Measurements from ENCODE around the gene RTTN.

Gene RTTN

DNA sequence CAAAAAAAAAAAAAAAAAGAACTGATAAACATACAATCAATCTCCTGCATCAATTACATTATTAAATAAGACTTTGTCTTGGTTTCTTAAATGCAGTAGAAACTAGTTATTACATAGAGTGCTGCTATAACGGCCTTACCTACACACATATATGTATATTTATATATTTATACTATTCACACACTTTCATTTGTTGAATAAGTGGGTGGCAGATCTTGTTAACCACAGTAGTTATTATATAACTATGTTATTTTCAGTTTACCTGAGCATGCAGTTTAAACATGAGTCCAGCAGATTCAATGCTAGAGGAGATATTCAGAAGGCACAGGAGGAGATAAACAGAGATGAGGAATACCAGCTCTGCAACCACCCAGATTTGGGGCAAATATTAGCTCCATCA, 176.3 kb downstream of the RTTN start:
- Histone ChIP-seq H2AK5ac (ENCODE audit: low read length) (no peak overlapping the region), H2BK120ac (ENCODE audit: insufficient read depth, low read length, poor library complexity) (no peak overlapping the region), H4K8ac (ENCODE audit: low read depth, low read length) (no peak overlapping the region), H3K4me1 (ENCODE audit: control insufficient read depth in 1 of 2, insufficient read depth in 2 of 2, low read length in 2 of 2) (no peaks in the 10 kb centered on the region), H3K14ac (ENCODE audit: low read length) (no peak overlapping the region), H4K12ac (ENCODE audit: low read depth, low read length) (no peak overlapping the region), H3K18ac (ENCODE audit: low read length) (no peak overlapping the region), H4K91ac (ENCODE audit: low read depth, low read length) (no peak overlapping the region), H3K23ac (ENCODE audit: low read length) (no peak overlapping the region), H3K9ac (ENCODE audit: low read length) (no peak overlapping the region), H2BK5ac (ENCODE audit: low read depth, low read length, poor library complexity) (no peak overlapping the region), H3K4me2 (ENCODE audit: low read length) (no peak overlapping the region), H3K9me3 (ENCODE audit: insufficient read depth, low read depth, low read length) (no peaks in the 10 kb centered on the region), H3K79me2 (ENCODE audit: control insufficient read depth, insufficient read depth, low read length, poor library complexity) (no peaks in the 10 kb centered on the region), H3K4me3 (ENCODE audit: low read depth, low read length) (no peak overlapping the region), H3K79me1 (ENCODE audit: low read length) (no peaks in the 10 kb centered on the region), H2AFZ (ENCODE audit: insufficient read depth, low read length, poor library complexity) (no peak overlapping the region), H3K36me3 (ENCODE audit: control insufficient read depth in 1 of 2, insufficient read depth in 2 of 2, low read length in 2 of 2) (peaks cover 0 to 2% of the 10 kb centered on the region in 2 experiments), H3K27me3 (ENCODE audit: insufficient read depth, low read length) (no peaks in the 10 kb centered on the region), H3K27ac (ENCODE audit: low read depth, low read length) (no peak overlapping the region), H2BK12ac (ENCODE audit: low read length) (no peak overlapping the region), H3K4ac (ENCODE audit: low read depth, low read length) (no peak overlapping the region)
- WGBS (ENCODE audit: extremely low coverage, insufficient coverage, insufficient read length) = no CpG with 5 or more reads among the region's 1 CpG
- DNase-seq = no peak

GRCh38 chr18:70028734-70029133, 176.8 kb downstream of the RTTN start:
- H3K27ac ChIP-seq (ENCODE audit: low read depth, low read length) = no peak overlapping the region
- H2BK5ac ChIP-seq (ENCODE audit: low read depth, low read length, poor library complexity) = no peak overlapping the region
- peaks cover 2 to 3% of the 10 kb centered on the region in 2 experiments for H3K36me3 ChIP-seq (ENCODE audit: control insufficient read depth in 1 of 2, insufficient read depth in 2 of 2, low read length in 2 of 2)
- no peak overlapping the region for H3K14ac ChIP-seq (ENCODE audit: low read length)
- no peak overlapping the region for H4K91ac ChIP-seq (ENCODE audit: low read depth, low read length)
- no peaks in the 10 kb centered on the region for H3K79me2 ChIP-seq (ENCODE audit: control insufficient read depth, insufficient read depth, low read length, poor library complexity)
- H3K9ac ChIP-seq (ENCODE audit: low read length) = no peak overlapping the region
- no peaks in the 10 kb centered on the region for H3K27me3 ChIP-seq (ENCODE audit: insufficient read depth, low read length)
- no peak overlapping the region for H4K12ac ChIP-seq (ENCODE audit: low read depth, low read length)
- no peak overlapping the region for H3K4me2 ChIP-seq (ENCODE audit: low read length)
- no peaks in the 10 kb centered on the region for H3K9me3 ChIP-seq (ENCODE audit: insufficient read depth, low read depth, low read length)
- no peak overlapping the region for H2BK120ac ChIP-seq (ENCODE audit: insufficient read depth, low read length, poor library complexity)
- no peak for DNase-seq
- no peaks in the 10 kb centered on the region for H3K79me1 ChIP-seq (ENCODE audit: low read length)
- WGBS (ENCODE audit: extremely low coverage, insufficient coverage, insufficient read length) = no CpG with 5 or more reads among the region's 3 CpGs
- H2AK5ac ChIP-seq (ENCODE audit: low read length) = no peak overlapping the region
- H2BK12ac ChIP-seq (ENCODE audit: low read length) = no peak overlapping the region
- H3K4ac ChIP-seq (ENCODE audit: low read depth, low read length) = no peak overlapping the region
- no peak overlapping the region for H3K18ac ChIP-seq (ENCODE audit: low read length)
- H3K23ac ChIP-seq (ENCODE audit: low read length) = no peak overlapping the region
- H2AFZ ChIP-seq (ENCODE audit: insufficient read depth, low read length, poor library complexity) = no peak overlapping the region
- no peak overlapping the region for H3K4me3 ChIP-seq (ENCODE audit: low read depth, low read length)
- no peaks in the 10 kb centered on the region for H3K4me1 ChIP-seq (ENCODE audit: control insufficient read depth in 1 of 2, insufficient read depth in 2 of 2, low read length in 2 of 2)
- no peak overlapping the region for H4K8ac ChIP-seq (ENCODE audit: low read depth, low read length)

DNA sequence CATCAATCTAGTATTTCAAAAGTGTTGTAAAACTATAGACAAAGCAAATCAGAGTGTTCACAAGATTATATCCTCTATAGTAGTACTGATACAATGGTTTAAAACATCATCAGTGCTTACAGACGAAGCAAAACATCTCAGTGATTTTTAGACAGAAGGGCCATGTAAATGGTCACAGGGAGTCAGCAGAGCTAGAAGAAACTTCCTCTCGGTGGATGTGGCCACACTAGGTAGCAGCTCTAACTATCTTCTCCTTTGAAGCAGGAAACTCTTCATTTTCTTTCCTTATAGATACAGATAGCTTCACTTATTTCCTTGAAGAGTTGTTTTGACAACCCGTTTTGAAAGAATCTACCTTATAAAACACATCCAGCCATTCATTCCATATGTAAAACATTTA, 177.4 kb downstream of the RTTN start:
- Histone ChIP-seq H3K4me1 (ENCODE audit: control insufficient read depth in 1 of 2, insufficient read depth in 2 of 2, low read length in 2 of 2) (no peaks in the 10 kb centered on the region), H3K9ac (ENCODE audit: low read length) (no peak overlapping the region), H3K27me3 (ENCODE audit: insufficient read depth, low read length) (no peaks in the 10 kb centered on the region), H4K8ac (ENCODE audit: low read depth, low read length) (no peak overlapping the region), H3K36me3 (ENCODE audit: control insufficient read depth in 1 of 2, insufficient read depth in 2 of 2, low read length in 2 of 2) (peaks cover 2 to 3% of the 10 kb centered on the region in 2 experiments), H3K23ac (ENCODE audit: low read length) (no peak overlapping the region), H3K27ac (ENCODE audit: low read depth, low read length) (no peak overlapping the region), H3K18ac (ENCODE audit: low read length) (no peak overlapping the region), H2AK5ac (ENCODE audit: low read length) (no peak overlapping the region), H3K79me1 (ENCODE audit: low read length) (no peaks in the 10 kb centered on the region), H2BK120ac (ENCODE audit: insufficient read depth, low read length, poor library complexity) (no peak overlapping the region), H3K9me3 (ENCODE audit: insufficient read depth, low read depth, low read length) (no peaks in the 10 kb centered on the region), H2AFZ (ENCODE audit: insufficient read depth, low read length, poor library complexity) (no peak overlapping the region), H3K79me2 (ENCODE audit: control insufficient read depth, insufficient read depth, low read length, poor library complexity) (no peaks in the 10 kb centered on the region), H2BK5ac (ENCODE audit: low read depth, low read length, poor library complexity) (no peak overlapping the region), H3K14ac (ENCODE audit: low read length) (no peak overlapping the region), H3K4ac (ENCODE audit: low read depth, low read length) (no peak overlapping the region), H3K4me2 (ENCODE audit: low read length) (no peak overlapping the region), H4K12ac (ENCODE audit: low read depth, low read length) (no peak overlapping the region), H2BK12ac (ENCODE audit: low read length) (no peak overlapping the region), H4K91ac (ENCODE audit: low read depth, low read length) (no peak overlapping the region), H3K4me3 (ENCODE audit: low read depth, low read length) (no peak overlapping the region)
- WGBS (ENCODE audit: extremely low coverage, insufficient coverage, insufficient read length) = no CpG with 5 or more reads among the region's 3 CpGs
- DNase-seq = no peak

DNA sequence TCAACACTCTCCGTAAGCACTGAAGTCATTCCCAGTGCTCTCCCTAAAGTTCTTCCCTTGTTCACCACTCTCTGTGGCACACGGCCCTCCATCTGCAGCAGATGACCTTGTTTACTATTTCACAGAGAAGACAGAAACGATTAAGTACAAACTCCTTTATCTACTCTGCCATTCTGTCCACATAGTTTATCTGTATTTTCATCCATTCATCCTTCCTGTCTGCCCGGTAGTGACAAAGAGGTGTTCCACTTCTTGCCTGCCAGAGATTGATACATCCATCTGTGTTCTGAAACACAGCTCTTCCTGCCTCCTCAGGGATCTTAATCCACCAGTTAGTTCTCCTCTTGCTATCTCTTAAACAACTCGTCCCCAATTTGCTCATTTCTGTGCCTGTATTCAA, 179.9 kb downstream of the RTTN start:
- H3K4me3 ChIP-seq (ENCODE audit: low read depth, low read length) = no peak overlapping the region
- H2BK5ac ChIP-seq (ENCODE audit: low read depth, low read length, poor library complexity) = no peak overlapping the region
- H3K9ac ChIP-seq (ENCODE audit: low read length) = no peak overlapping the region
- H3K18ac ChIP-seq (ENCODE audit: low read length) = no peak overlapping the region
- WGBS (ENCODE audit: extremely low coverage, insufficient coverage, insufficient read length) = no CpG with 5 or more reads among the region's 5 CpGs
- H3K79me1 ChIP-seq (ENCODE audit: low read length) = no peaks in the 10 kb centered on the region
- no peaks in the 10 kb centered on the region for H3K27me3 ChIP-seq (ENCODE audit: insufficient read depth, low read length)
- H3K79me2 ChIP-seq (ENCODE audit: control insufficient read depth, insufficient read depth, low read length, poor library complexity) = no peaks in the 10 kb centered on the region
- H2AK5ac ChIP-seq (ENCODE audit: low read length) = no peak overlapping the region
- no peaks in the 10 kb centered on the region for H3K4me1 ChIP-seq (ENCODE audit: control insufficient read depth in 1 of 2, insufficient read depth in 2 of 2, low read length in 2 of 2)
- no peak overlapping the region for H3K27ac ChIP-seq (ENCODE audit: low read depth, low read length)
- H3K9me3 ChIP-seq (ENCODE audit: insufficient read depth, low read depth, low read length) = no peaks in the 10 kb centered on the region
- H2AFZ ChIP-seq (ENCODE audit: insufficient read depth, low read length, poor library complexity) = no peak overlapping the region
- no peak overlapping the region for H3K14ac ChIP-seq (ENCODE audit: low read length)
- DNase-seq = no peak
- H2BK12ac ChIP-seq (ENCODE audit: low read length) = no peak overlapping the region
- no peak overlapping the region for H4K12ac ChIP-seq (ENCODE audit: low read depth, low read length)
- no peak overlapping the region for H2BK120ac ChIP-seq (ENCODE audit: insufficient read depth, low read length, poor library complexity)
- H3K4me2 ChIP-seq (ENCODE audit: low read length) = no peak overlapping the region
- H3K23ac ChIP-seq (ENCODE audit: low read length) = no peak overlapping the region
- peaks cover 3 to 4% of the 10 kb centered on the region in 2 experiments for H3K36me3 ChIP-seq (ENCODE audit: control insufficient read depth in 1 of 2, insufficient read depth in 2 of 2, low read length in 2 of 2)
- no peak overlapping the region for H3K4ac ChIP-seq (ENCODE audit: low read depth, low read length)
- H4K8ac ChIP-seq (ENCODE audit: low read depth, low read length) = no peak overlapping the region
- no peak overlapping the region for H4K91ac ChIP-seq (ENCODE audit: low read depth, low read length)
